K562 (cell line): ENCODE measurements around the gene SLC3A2. TPM values are rescaled to one million over a fixed set of nuclear protein-coding genes. Genes with fewer than 3 reads are reported as not detected.

Experiments
- BCLAF1 ChIP-seq, 2 experiments: fragments of 450-650 bp in 1 of 2; IDR thresholded peaks; 2 replicates each; pipeline ENCODE4 v1.6.1; 2011 to 2017; ENCODE audit warnings: low read depth in 2 of 2, antibody characterized with exemption in 1 of 2, borderline replicate concordance in 1 of 2, low read length in 1 of 2, mild to moderate bottlenecking in 1 of 2, mixed read lengths in 1 of 2; ENCODE audit not compliant: control insufficient read depth in 1 of 2
- BRF2 ChIP-seq: IDR thresholded peaks from 3 replicates; pipeline ENCODE4 v1.6.1; 2011; ENCODE audit warnings: borderline replicate concordance, mild to moderate bottlenecking; ENCODE audit not compliant: insufficient read length, insufficient read depth
- DPF2 ChIP-seq: fragments of 450-650 bp; IDR thresholded peaks from 2 replicates; pipeline ENCODE4 v1.6.1; 2016
- EZH2 ChIP-seq: IDR thresholded peaks from 2 replicates; pipeline ENCODE4 v1.6.1; 2012; ENCODE audit warnings: low read depth, mild to moderate bottlenecking, inconsistent platforms, low read length, borderline replicate concordance
- KDM5B ChIP-seq: fragments of 200-600 bp; sonication (generic); IDR thresholded peaks from 2 replicates; pipeline ENCODE4 v1.6.1; 2012; ENCODE audit warnings: low read depth, mild to moderate bottlenecking, moderate library complexity, low read length, control low read depth, inconsistent platforms; ENCODE audit not compliant: insufficient replicate concordance
- KLF1 ChIP-seq: fragments of 450-650 bp; IDR thresholded peaks from 2 replicates; pipeline ENCODE4 v1.6.1; 2016; ENCODE audit warnings: missing genetic modification characterization, missing compliant biosample characterization
- MITF ChIP-seq: IDR thresholded peaks from 2 replicates; pipeline ENCODE4 v1.6.1; 2014; ENCODE audit warnings: antibody characterized with exemption
- MTA2 ChIP-seq: fragments of 450-650 bp; IDR thresholded peaks from 2 replicates; pipeline ENCODE4 v1.6.1; 2016; ENCODE audit warnings: low read depth
- MTA3 ChIP-seq: fragments of 450-650 bp; formaldehyde crosslinking; IDR thresholded peaks from 2 replicates; pipeline ENCODE4 v1.6.1; 2017; ENCODE audit warnings: mild to moderate bottlenecking, borderline replicate concordance
- POU5F1 ChIP-seq: fragments of 150-350 bp; IDR thresholded peaks from 2 replicates; pipeline ENCODE4 v1.6.1; 2014; ENCODE audit warnings: borderline replicate concordance, low read length, low read depth, mild to moderate bottlenecking; ENCODE audit not compliant: partially characterized antibody
- TEAD1 ChIP-seq, 2 experiments: fragments of 450-650 bp in 1 of 2; sonication (generic) in 1 of 2; formaldehyde crosslinking; IDR thresholded peaks; 2 replicates each; pipeline versions ENCODE4 v1.4.0 to v1.8.0; 2020 to 2022; ENCODE audit warnings: mild to moderate bottlenecking in 2 of 2, missing genetic modification reagents in 1 of 2
- ZFPM2 ChIP-seq: fragments of 250-450 bp; sonication (Bioruptor Pico); IDR thresholded peaks from 2 replicates; pipeline ENCODE4 v1.5.1; 2022; ENCODE audit warnings: mild to moderate bottlenecking
- ZKSCAN3 ChIP-seq: fragments of 250-450 bp; sonication (Bioruptor Pico); IDR thresholded peaks from 2 replicates; pipeline ENCODE4 v1.4.0; 2020
- ZNF431 ChIP-seq: sonication (generic); formaldehyde crosslinking; IDR thresholded peaks from 2 replicates; pipeline ENCODE4 v1.8.0; 2022; ENCODE audit warnings: mild to moderate bottlenecking, missing genetic modification reagents
- ZNF445 ChIP-seq: fragments of 250-450 bp; sonication (Bioruptor Pico); IDR thresholded peaks from 2 replicates; pipeline ENCODE4 v1.4.0; 2020; ENCODE audit warnings: low read depth, mild to moderate bottlenecking, moderate library complexity
- ZNF696 ChIP-seq: fragments of 250-450 bp; sonication (Bioruptor Pico); conservative IDR thresholded peaks from 2 replicates; pipeline ENCODE4 v1.4.0; 2020; ENCODE audit warnings: mild to moderate bottlenecking, moderate library complexity
- polyA plus RNA-seq, 8 experiments: library from polyadenylated mRNA; depleted of rRNA in 4 of 8; stranded (reverse) in 5 of 8; unstranded in 3 of 8; fragments of >200 nt; fragmentation: Nextera tagmentation in 2 of 8; fragmentation: Illumina TruSeq in 1 of 8; extraction: Ambion mirVana in 2 of 8; extraction: Trizol in 1 of 8; gene quantifications; 2 replicates each; pipeline versions ENCODE4 v1.2.1 to v1.2.3, GENCODE V29; 2011 to 2014; ENCODE audit warnings: inconsistent platforms in 1 of 8, missing spikeins in 1 of 8
- total RNA-seq, 7 experiments: library from RNA; depleted of rRNA in 6 of 7; stranded (reverse); fragments of >200 nt in 6 of 7; fragmentation: Illumina TruSeq in 2 of 7; extraction: Trizol in 2 of 7; gene quantifications; 2 replicates each; pipeline versions ENCODE4 v1.2.1 to v1.2.3, GENCODE V29; 2011 to 2021; ENCODE audit warnings: low replicate concordance in 1 of 7
- TF ChIP-seq, protein P1 (sequence below): sonication (generic); formaldehyde crosslinking; IDR thresholded peaks from 2 replicates; pipeline ENCODE4 v1.8.0; 2022; ENCODE audit warnings: mild to moderate bottlenecking, missing genetic modification reagents
- TF ChIP-seq, protein P2 (sequence below): fragments of 450-650 bp; formaldehyde crosslinking; IDR thresholded peaks from 2 replicates; pipeline ENCODE4 v1.4.0; 2020; ENCODE audit warnings: mild to moderate bottlenecking

The SLC3A2 gene
- total and polyA plus RNA-seq, 9 of the 15 experiments (the other 6 are each of a cell fraction or from before 2014, with no cell fraction given) = 20.0 to 296 (median 214) TPM

- TF ChIP-seq BCLAF1 (IDR thresholded peaks at IDR 0.05; ENCODE audit: borderline replicate concordance in 1 of 2, control insufficient read depth in 1 of 2, low read depth in 2 of 2, low read length in 1 of 2) (peak in 1 of 2 experiments; percentile 27; a peak in 1 of 4 replicates), DPF2 (peak; percentile 72; the same call in 1 of the 2 replicates), ZNF431 (CRISPR knock-in tag) (no peak), KDM5B (peak; percentile 44), BRF2 (no peak), TEAD1 (CRISPR knock-in tag; IDR thresholded peaks at IDR 0.05) (peak; percentile 91 to 94), ZNF696 (CRISPR knock-in tag) (peak; percentile 70; the same call in 1 of the 2 replicates), ZKSCAN3 (CRISPR knock-in tag) (no peak), MTA2 (peak; percentile 30; the same call in 1 of the 2 replicates), ZNF445 (CRISPR knock-in tag) (0 out of 2 replicates have a peak, but pooled peaks have one; percentile 56), KLF1 (tag) (no peak), MITF (no peak), POU5F1 (no peak), MTA3 (peak; percentile 68; the same call in 1 of the 2 replicates), ZFPM2 (CRISPR knock-in tag) (peak; percentile 85; the same call in 1 of the 2 replicates), EZH2 (no peak)
- TF ChIP-seq, protein P1, sequence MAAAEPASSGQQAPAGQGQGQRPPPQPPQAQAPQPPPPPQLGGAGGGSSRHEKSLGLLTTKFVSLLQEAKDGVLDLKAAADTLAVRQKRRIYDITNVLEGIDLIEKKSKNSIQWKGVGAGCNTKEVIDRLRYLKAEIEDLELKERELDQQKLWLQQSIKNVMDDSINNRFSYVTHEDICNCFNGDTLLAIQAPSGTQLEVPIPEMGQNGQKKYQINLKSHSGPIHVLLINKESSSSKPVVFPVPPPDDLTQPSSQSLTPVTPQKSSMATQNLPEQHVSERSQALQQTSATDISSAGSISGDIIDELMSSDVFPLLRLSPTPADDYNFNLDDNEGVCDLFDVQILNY (CRISPR knock-in tag) = no peak
- TF ChIP-seq, protein P2, sequence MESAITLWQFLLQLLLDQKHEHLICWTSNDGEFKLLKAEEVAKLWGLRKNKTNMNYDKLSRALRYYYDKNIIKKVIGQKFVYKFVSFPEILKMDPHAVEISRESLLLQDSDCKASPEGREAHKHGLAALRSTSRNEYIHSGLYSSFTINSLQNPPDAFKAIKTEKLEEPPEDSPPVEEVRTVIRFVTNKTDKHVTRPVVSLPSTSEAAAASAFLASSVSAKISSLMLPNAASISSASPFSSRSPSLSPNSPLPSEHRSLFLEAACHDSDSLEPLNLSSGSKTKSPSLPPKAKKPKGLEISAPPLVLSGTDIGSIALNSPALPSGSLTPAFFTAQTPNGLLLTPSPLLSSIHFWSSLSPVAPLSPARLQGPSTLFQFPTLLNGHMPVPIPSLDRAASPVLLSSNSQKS (CRISPR knock-in tag) = peak; percentile 63
Measured at GRCh38 chr11:62889484-62890437, 9.1 kb downstream of the SLC3A2 start (continued).
